Erythroblast (primary cell): ENCODE data around the gene SLC5A3.

Experiments used
- GATA1 ChIP-seq: IDR thresholded peaks from 2 replicates; pipeline ENCODE4 v1.6.1; 2011; ENCODE audit warnings: low read depth, mild to moderate bottlenecking, control low read depth, low read length, moderate library complexity
- POLR2A ChIP-seq: IDR thresholded peaks from 2 replicates; pipeline ENCODE4 v1.6.1; 2011; ENCODE audit warnings: mild to moderate bottlenecking, low read length

- TF ChIP-seq POLR2A, result no peak
- TF ChIP-seq GATA1, result no peak
These were observed 9.4 kb downstream of the SLC5A3 start for GRCh38 chr21:34082769-34083168.
